NCI-H128 (cell line): Measurements from ENCODE around the gene PAFAH2.
A peak's percentile ranks its signal among the peaks of the same experiment; 100 is the strongest.
"Not testable (repeated sequence)": the region's sequence is repeated elsewhere in the genome, so short reads cannot be mapped to it uniquely, and the experiment has no call there.

Experiments
- DNase-seq: peaks from one replicate; lab custom pipeline; 2025; ENCODE audit not compliant: unreplicated experiment; lab: John Stamatoyannopoulos, UW

PAFAH2 gene

DNA sequence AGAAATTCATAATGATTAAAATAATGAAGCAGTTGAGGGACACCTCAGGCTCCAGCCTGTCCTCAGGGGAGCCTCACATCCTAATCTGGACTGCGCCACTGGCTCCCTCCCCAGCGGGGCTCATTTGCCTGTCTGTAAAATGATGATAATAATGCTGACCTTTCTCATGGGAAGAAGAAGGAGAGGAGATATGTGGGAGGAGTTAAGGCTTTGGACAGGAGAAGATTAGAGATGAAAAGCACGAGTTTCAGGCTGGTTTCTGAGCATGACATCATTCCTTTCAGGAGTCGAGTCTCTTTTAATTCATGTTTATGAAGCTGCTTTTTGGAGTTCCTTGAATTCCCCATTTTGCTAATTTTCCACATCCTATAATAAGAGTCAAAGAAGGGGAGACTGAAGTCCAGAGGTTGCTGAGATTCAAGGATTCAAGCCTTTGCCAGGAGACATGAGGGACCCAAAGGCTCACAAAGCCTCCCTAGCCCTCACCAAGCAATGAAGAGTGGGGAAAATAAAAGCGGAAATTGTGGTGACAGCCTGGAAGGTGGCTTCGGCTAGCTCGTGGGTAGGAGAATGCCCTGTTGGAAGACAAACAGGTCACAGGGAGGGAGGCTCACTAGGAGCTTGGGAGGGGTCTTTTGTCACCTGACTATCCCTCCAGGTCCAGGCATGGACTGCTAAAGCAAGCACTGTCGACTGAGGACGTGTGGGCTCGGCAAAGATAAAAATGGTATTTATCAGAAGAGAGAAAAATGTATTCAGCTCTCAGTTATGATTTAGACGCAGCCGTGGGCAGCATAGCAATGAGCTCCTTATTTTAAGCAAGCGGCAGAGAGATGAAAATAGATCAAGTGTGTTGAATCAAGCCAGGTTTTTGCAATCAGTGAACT is 64.1 kb downstream of the PAFAH2 start:
- DNase-seq = no peak

DNA sequence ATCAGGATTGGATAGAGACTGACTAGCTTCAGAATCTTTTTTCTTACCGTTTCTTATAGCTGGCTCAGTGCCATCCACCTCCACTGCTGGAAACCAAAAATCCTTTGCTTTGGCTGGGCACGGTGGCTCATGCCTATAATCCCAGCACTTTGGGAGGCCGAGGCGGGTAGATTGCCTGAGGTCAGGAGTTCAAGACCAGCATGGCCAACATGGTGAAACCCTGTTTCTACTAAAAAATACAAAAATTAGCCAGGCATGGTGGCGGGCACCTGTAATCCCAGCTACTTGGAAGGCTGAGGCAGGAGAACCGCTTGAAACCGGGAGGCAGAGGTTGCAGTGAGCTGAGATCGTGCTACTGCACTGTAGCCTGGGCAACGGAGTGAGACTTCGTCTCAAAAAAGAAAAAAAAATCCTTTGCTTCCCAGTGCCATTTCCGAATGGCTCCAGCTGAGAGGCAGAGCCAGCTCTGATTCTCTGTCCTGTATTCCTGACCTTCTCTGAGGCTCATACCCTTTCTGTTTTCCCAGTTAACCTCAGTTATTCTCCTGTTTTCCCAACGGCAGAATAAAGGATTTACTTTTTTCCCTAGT is 65.0 kb downstream of the PAFAH2 start:
- DNase-seq = not testable (repeated sequence)

DNA sequence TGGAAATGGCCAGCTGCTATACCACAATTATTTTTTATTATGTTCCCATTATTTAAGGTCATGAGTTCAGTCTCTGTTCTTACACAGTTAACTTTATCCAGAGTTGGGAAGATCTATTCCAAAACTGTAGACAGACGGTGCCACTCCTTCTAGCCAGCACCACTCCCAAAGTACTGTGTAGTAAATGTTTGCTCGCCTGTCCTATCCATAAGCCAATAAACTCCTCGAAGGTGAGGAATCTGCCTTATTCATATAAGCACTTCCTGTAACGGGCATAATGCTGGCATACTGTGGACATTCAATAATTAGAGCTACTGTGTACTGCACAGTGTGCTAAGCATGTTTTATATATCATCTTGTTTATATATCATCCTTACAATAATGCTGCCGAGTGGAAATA is 65.5 kb downstream of the PAFAH2 start:
- DNase-seq = no peak

GRCh38 chr1:25929016-25929415 is 68.8 kb downstream of the PAFAH2 start:
- no peak for DNase-seq

GRCh38 chr1:25927521-25928265 is 70.2 kb downstream of the PAFAH2 start:
- no peak for DNase-seq

DNA sequence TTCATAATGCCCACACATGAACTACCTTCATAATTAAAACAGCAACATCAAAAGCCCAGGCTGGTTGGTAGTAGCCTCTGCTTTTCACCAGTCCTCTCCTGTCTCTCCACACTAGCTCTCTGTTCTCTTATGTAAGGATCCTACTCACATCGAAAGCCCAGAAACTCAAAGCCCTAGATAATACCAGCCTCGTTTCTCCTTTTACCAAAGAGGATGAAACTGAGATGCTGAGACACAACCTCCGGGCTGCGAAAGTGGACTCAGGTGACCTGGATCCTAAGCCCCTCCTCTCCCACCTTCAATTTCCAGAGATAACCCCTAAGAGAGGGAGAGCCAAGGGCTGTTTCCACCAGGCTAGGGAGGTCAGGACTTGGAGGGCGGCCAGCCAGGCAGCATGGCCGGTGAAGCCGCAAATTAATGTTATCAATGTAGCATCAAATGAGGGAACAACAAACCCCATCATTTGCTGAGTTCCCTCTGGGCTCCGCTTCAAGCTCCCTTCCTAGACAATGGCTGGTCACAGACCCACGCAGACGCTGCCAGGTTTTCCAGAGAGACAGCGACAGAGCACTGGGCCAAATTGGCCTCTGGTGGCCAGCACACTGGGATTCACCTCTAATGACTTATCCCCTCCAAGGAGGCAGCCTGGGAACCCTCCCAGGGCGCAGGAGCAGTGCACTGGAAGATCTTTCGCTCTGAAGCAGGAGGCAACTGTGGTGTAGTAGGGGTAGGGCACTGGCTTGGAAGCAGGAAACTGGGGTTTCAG is 70.9 kb downstream of the PAFAH2 start:
- DNase-seq = no peak

DNA sequence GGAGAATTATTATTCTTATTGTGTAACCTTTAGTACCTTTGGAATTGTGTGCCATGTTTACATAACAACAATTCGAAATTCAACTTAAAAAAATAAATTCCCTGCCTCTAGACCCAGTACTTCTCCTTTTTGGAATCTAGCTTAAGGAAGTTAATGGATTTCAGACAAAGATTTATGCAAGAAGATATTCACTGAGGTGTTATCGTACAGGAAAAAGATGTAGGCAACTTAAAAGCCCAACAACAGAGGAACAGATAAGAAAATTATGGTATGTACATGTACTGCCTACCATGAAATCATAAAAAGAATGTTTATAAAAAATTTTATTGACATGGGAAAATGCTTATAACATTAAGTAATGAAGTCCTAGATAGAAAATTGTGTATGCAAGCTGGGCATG is 73.4 kb downstream of the PAFAH2 start:
- no peak for DNase-seq

GRCh38 chr1:25922971-25923552 is 74.8 kb downstream of the PAFAH2 start:
- no peak for DNase-seq

DNA sequence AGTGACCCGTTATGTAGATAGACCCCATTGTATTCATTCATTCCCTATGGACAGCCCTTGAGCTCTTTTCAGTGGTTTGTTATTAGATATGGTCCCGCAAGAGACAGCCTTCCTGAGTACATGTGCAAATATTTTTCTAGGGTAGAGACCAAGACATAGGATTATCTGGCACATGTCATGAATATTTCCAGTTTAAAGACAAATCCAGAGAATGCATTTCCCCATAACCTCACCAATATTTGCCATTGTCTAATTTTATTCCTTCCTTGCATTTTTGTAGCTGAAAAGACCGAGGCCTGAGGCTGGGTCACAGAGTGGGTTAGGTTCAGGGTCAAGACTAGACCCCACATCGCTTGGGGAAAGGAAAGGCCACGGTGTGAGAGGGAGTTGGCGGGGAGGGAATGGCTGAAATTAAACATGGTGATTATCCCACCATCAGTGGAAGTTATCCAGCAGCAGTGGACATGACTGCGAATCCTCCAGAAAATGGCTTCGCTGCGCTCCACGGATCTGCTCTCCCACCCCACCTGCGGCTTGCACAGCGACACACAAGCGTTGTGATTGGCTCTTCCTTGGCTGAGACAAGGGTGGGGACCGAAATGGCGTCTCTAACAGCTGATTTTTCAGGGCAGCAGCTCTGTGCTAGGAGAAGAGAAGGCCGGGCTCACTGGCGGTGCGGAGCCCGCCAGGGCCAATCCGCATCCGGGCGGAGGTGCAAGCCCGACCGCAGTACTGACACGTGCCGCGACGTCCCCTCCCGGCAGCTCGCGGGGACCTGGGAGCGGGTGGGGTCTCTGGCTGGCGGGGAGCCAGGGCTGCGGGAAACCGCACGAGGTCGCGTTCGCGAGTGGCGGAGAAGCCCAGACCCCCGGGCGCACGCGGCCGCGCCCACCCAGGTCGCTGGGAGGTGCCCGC is 75.5 kb downstream of the PAFAH2 start:
- peak; percentile 35 for DNase-seq

DNA sequence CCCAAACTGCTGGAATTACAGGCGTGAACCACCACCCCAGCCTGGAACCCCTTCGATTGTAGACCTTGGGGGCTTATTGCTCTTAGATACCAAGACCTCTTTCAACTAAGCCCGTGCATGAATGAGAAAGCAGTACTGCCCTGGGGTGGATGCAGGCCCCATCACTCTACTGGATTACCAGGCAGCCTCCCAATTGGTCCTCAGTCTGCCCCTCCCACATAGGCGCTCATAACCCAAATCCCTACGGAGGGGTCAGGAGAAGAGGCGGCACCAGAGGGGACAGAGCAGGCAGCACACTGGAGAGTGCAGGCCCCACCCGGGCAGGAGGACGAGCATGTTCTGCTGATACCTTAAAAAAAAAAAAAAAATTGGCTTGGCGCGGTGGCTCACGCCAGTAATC is 79.2 kb downstream of the PAFAH2 start:
- DNase-seq = no peak

DNA sequence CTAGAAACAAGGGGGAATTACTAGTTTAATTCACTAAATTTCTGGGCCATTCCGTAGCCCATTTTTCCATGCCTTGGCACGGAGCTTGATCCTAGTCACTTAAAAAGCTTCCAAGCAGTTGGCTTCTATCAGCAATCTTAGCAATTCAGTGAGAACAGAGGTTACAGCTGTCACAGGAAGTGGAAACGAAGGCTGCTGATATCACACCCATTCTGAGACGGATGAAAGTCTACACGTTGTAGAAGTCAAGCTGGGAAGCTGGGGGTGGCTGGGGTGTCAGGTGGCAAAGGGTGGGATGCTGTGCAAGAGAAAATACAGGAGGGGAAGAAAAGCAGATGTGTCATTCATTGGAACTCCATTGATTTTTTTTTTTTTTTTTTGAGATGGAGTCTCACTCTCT is 79.9 kb downstream of the PAFAH2 start:
- DNase-seq = no peak

- no peak for DNase-seq
Observed at GRCh38 chr1:25916460-25916859, 81.4 kb downstream of the PAFAH2 start.

DNA sequence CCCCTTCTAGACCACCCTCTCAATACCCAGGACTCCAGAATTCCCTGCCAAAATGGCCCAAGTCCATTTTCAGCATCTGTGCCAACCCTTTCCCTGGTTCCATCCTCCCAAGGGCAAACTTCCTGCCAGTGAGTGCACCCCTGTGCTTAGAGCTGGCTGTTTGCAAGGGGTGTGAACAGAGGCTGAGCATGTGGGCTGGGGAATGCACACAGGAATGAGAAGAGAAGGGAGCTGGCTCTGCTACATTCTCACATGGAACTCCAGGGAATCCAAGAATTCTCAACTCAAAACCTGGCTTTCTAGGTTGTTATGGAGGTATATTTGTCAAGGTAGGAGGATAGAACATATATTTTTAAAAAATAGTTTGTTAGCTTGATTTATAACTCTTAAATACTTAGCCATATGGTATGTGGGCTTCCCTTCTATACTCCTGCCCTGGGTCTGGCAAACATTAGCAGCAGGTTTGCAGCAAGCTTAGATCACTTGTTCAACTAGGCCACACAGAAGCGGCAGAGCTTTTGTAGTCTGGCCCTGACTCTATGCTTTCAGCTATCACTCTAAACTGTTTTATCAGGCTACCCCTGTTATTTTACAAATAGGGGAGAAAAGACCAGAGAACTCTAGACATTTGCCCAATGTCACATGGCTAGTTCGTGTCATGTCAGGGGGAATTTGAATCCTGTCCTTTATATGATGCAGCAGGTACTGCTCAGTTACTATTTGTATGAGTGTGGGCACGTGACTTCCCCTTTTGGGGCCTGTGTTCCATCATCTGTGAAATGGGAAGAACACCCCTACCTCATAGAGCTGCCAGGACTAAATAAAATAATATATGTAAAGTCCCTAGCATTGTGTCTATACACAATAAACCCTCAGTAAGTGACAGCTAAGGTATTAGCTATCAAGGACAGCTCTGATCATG is 83.5 kb downstream of the PAFAH2 start:
- no peak for DNase-seq

- no peak for DNase-seq
Observed at GRCh38 chr1:25913206-25913605, 84.7 kb downstream of the PAFAH2 start.

DNA sequence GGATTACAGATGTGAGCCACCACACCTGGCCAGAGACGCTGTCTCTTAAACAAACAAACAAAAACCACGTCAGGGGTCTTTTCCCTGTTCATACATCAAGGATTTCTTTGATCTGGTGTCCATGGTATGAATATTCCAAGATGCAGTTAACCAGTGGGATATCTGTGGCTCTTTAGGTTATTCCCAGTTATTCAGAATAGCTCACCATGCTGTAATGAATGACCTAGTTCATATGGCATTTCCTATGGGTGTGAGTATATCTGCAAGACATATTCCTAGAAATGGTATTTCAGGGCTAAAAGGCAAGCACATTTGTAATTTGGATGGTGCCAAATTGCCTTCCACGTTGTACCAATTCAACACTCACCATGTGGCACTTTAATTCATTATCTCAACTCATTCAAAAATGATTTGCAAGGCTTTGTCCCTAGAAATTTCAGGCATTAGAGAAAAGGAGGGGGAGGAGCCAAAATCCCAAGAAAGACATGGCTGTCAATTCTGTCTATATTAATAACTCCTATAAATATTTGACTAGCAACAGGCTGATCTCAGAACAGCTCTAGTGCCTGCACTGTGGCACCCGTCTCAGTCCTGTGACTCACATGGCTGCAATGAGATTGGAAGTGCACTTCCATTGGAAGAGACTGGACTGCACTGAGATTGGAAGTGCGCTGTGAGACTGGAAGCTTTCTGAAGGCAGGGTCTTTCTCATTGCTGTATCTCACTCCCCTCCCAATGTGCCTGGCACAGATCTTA is 85.6 kb downstream of the PAFAH2 start:
- no peak for DNase-seq

GRCh38 chr1:25911162-25911561 is 86.7 kb downstream of the PAFAH2 start:
- no peak for DNase-seq
